HG03460 (cell line): ENCODE measurements around the gene NECAB3.

Source experiments
- ATAC-seq: cut with Tn5 transposase; IDR thresholded peaks from one replicate; pipeline ENCODE4 v1.9.1; 2021; ENCODE audit not compliant: unreplicated experiment

The NECAB3 gene

GRCh38 chr20:33624399-33624798 lies 49.8 kb downstream of the NECAB3 start:
- ATAC-seq: no peak

- ATAC-seq: no peak
Observed at GRCh38 chr20:33622705-33623365, 51.4 kb downstream of the NECAB3 start.

GRCh38 chr20:33621717-33622400 lies 52.4 kb downstream of the NECAB3 start:
- ATAC-seq: no peak

GRCh38 chr20:33612001-33612400 lies 62.2 kb downstream of the NECAB3 start:
- ATAC-seq: no peak

- no peak for ATAC-seq
Observed at GRCh38 chr20:33611106-33611505, 63.1 kb downstream of the NECAB3 start.

- ATAC-seq: no peak
Observed at GRCh38 chr20:33609504-33609903, 64.7 kb downstream of the NECAB3 start.
